Esophagus squamous epithelium (tissue), 4 donors: Measurements from ENCODE around the gene AFG3L2.

Source experiments
- CTCF ChIP-seq, 6 experiments: fragments of 450-650 bp in 4 of 6; fragments of 200-600 bp in 2 of 6; sonication (generic) in 2 of 6; IDR thresholded peaks; one replicate each; pipeline ENCODE4 v1.5.1; 2016 to 2019; ENCODE audit warnings: antibody characterized with exemption in 6 of 6, mild to moderate bottlenecking in 4 of 6, moderate library complexity in 4 of 6
- POLR2A ChIP-seq, 4 donors: fragments of 450-650 bp; IDR thresholded peaks; one replicate each; pipeline ENCODE4 v1.6.1; 2017; ENCODE audit warnings: antibody characterized with exemption in 4 of 4, mild to moderate bottlenecking in 4 of 4, moderate library complexity in 3 of 4

GRCh38 chr18:12373771-12374116 lies 3.3 kb downstream of the AFG3L2 start:
- TF ChIP-seq CTCF (IDR thresholded peaks at IDR 0.05) = no peak
- TF ChIP-seq POLR2A (IDR thresholded peaks at IDR 0.05) = no peak
